ENCODE measurements around the gene MEDAG. TPM values are rescaled to one million over a fixed set of nuclear protein-coding genes. Genes with fewer than 3 reads are reported as not detected.

Gene MEDAG
- polyA plus RNA-seq, 1 of the 3 experiments (the other 2 are of a cell fraction), result not detected

- ChIA-PET POLR2A (interaction anchor here (0.6 kb wide), 1 partner anchor 80 kb away, joined by 3 read pairs; no protein-coding TSS in a partner anchor), CTCF (interaction anchor here (0.8 to 1.3 kb wide), 3 partner anchors 26 to 786 kb away, joined by 3 read pairs; no protein-coding TSS in a partner anchor)
- Histone ChIP-seq H3K27me3 (ENCODE audit: insufficient read depth) (no peaks in the 10 kb centered on the region), H3K9me3 (no peaks in the 10 kb centered on the region), H3K4me3 (ENCODE audit: low read depth in 2 of 2, low read length in 1 of 2) (no peak overlapping the region), H3K79me2 (ENCODE audit: insufficient read depth) (no peaks in the 10 kb centered on the region), H3K9me2 (no peaks in the 10 kb centered on the region), H2AFZ (ENCODE audit: low read depth) (no peak overlapping the region), H3K4me1 (ENCODE audit: control insufficient read depth in 1 of 2, insufficient read depth in 2 of 2, low read depth in 1 of 2, low read length in 1 of 2) (peaks cover 0 to 28% of the 10 kb centered on the region in 2 experiments; a peak in 2 of 4 replicates), H3K27ac (ENCODE audit: low read depth in 2 of 2, low read length in 1 of 2) (0 out of 4 replicates have a peak overlapping the region, but pooled peaks of 1 of the 2 experiments have one; percentile 5), H3K9ac (no peak overlapping the region), H4K20me1 (ENCODE audit: insufficient read depth) (no peaks in the 10 kb centered on the region), H3K36me3 (replicated peaks in 1 of 2; ENCODE audit: control insufficient read depth in 1 of 2, insufficient read depth in 2 of 2, low read length in 1 of 2) (no peaks in the 10 kb centered on the region), H3K4me2 (no peak overlapping the region), H3F3A (replicated peaks; ENCODE audit: insufficient read depth) (no peaks in the 10 kb centered on the region)
- TF ChIP-seq ELF1 (IDR thresholded peaks at IDR 0.05), result no peak
- no peak for TF ChIP-seq PBX3 (IDR thresholded peaks at IDR 0.05)
- no peak for TF ChIP-seq SMC3 (IDR thresholded peaks at IDR 0.05; ENCODE audit: low read depth, low read length)
- no peak for TF ChIP-seq USF1 (IDR thresholded peaks at IDR 0.05; ENCODE audit: borderline replicate concordance, low read depth)
- TF ChIP-seq JUND (IDR thresholded peaks at IDR 0.05), result no peak
- TF ChIP-seq RCOR1 (IDR thresholded peaks at IDR 0.05; ENCODE audit: low read length), result no peak
- TF ChIP-seq RFX5 (IDR thresholded peaks at IDR 0.05; ENCODE audit: low read length), result no peak
- TF ChIP-seq RAD21 (IDR thresholded peaks at IDR 0.05; ENCODE audit: low read length), result no peak
- no peak for TF ChIP-seq TAF1 (IDR thresholded peaks at IDR 0.05; ENCODE audit: borderline replicate concordance, low read depth, low read length)
- TF ChIP-seq EP300 (IDR thresholded peaks at IDR 0.05; ENCODE audit: borderline replicate concordance in 1 of 2, low read depth in 1 of 2, low read length in 1 of 2), result no peak
- no peak for TF ChIP-seq NFIC (IDR thresholded peaks at IDR 0.05; ENCODE audit: borderline replicate concordance)
- no peak for TF ChIP-seq RXRA (IDR thresholded peaks at IDR 0.05; ENCODE audit: borderline replicate concordance, low read depth)
- TF ChIP-seq REST (IDR thresholded peaks at IDR 0.05; ENCODE audit: low read depth, low read length), result no peak
- TF ChIP-seq CHD2 (IDR thresholded peaks at IDR 0.05; ENCODE audit: low read length, partially characterized antibody), result no peak
- no peak for TF ChIP-seq TCF12 (IDR thresholded peaks at IDR 0.05)
- TF ChIP-seq USF2 (IDR thresholded peaks at IDR 0.05; ENCODE audit: borderline replicate concordance, low read depth, low read length), result no peak
- no peak for TF ChIP-seq NRF1 (IDR thresholded peaks at IDR 0.05; ENCODE audit: low read depth, low read length)
- no peak for TF ChIP-seq CTCF (IDR thresholded peaks at IDR 0.05)
- no peak for DNase-seq
- 64% methylated on average over 6 of the region's 6 CpGs for WGBS (ENCODE audit: low lambda C conversion rate)
These were observed 12.8 kb downstream of the MEDAG start for GRCh38 chr13:30918662-30919405.
